ENCODE measurements around the gene TMEM143.

The TMEM143 gene

GRCh38 chr19:48341515-48342413 is 22.0 kb downstream of the TMEM143 start:
- Histone ChIP-seq H3K9ac (no peak overlapping the region), H3K27ac (no peak overlapping the region), H3K36me3 (ENCODE audit: control insufficient read depth, insufficient read depth, low read length) (no peaks in the 10 kb centered on the region)

GRCh38 chr19:48340995-48341394 is 22.7 kb downstream of the TMEM143 start:
- Histone ChIP-seq H3K4me3 (ENCODE audit: low read depth, low read length) (no peak overlapping the region), H3K9me3 (ENCODE audit: control insufficient read depth, low read length) (no peaks in the 10 kb centered on the region), H3K9ac (no peak overlapping the region), H3K4me2 (ENCODE audit: low read length) (no peak overlapping the region), H3K36me3 (ENCODE audit: control insufficient read depth, insufficient read depth, low read length) (no peaks in the 10 kb centered on the region), H3K27ac (no peak overlapping the region), H3K27me3 (ENCODE audit: control insufficient read depth, insufficient read depth, low read length) (no peaks in the 10 kb centered on the region), H3K79me2 (no peaks in the 10 kb centered on the region), H3K4me1 (no peaks in the 10 kb centered on the region), H2AFZ (no peak overlapping the region)
- no peak for TF ChIP-seq CTCF (IDR thresholded peaks at IDR 0.05)

More at GRCh38 chr19:48341515-48342413, 22.0 kb downstream of the TMEM143 start:
- no peaks in the 10 kb centered on the region for H3K9me3 ChIP-seq (ENCODE audit: control insufficient read depth, low read length)
- no peak overlapping the region for H2AFZ ChIP-seq
- no peak overlapping the region for H3K4me3 ChIP-seq (ENCODE audit: low read depth, low read length)
- H3K79me2 ChIP-seq = no peaks in the 10 kb centered on the region
- no peak for TF ChIP-seq CTCF (IDR thresholded peaks at IDR 0.05)
- no peak overlapping the region for H3K4me2 ChIP-seq (ENCODE audit: low read length)
- no peaks in the 10 kb centered on the region for H3K4me1 ChIP-seq
- no peaks in the 10 kb centered on the region for H3K27me3 ChIP-seq (ENCODE audit: control insufficient read depth, insufficient read depth, low read length)

- no peaks in the 10 kb centered on the region for H3K79me2 ChIP-seq
- no peak for TF ChIP-seq CTCF (IDR thresholded peaks at IDR 0.05)
- H3K4me1 ChIP-seq = no peaks in the 10 kb centered on the region
- no peak overlapping the region for H3K4me2 ChIP-seq (ENCODE audit: low read length)
- H3K9me3 ChIP-seq (ENCODE audit: control insufficient read depth, low read length) = no peaks in the 10 kb centered on the region
- no peak overlapping the region for H3K27ac ChIP-seq
- no peak overlapping the region for H2AFZ ChIP-seq
- H3K9ac ChIP-seq = no peak overlapping the region
- no peak overlapping the region for H3K4me3 ChIP-seq (ENCODE audit: low read depth, low read length)
- H3K27me3 ChIP-seq (ENCODE audit: control insufficient read depth, insufficient read depth, low read length) = no peaks in the 10 kb centered on the region
- H3K36me3 ChIP-seq (ENCODE audit: control insufficient read depth, insufficient read depth, low read length) = no peaks in the 10 kb centered on the region
Observed at GRCh38 chr19:48338802-48339503, 24.8 kb downstream of the TMEM143 start.

- H3K4me2 ChIP-seq (ENCODE audit: low read length) = no peak overlapping the region
- no peaks in the 10 kb centered on the region for H3K27me3 ChIP-seq (ENCODE audit: control insufficient read depth, insufficient read depth, low read length)
- H3K4me3 ChIP-seq (ENCODE audit: low read depth, low read length) = no peak overlapping the region
- no peaks in the 10 kb centered on the region for H3K36me3 ChIP-seq (ENCODE audit: control insufficient read depth, insufficient read depth, low read length)
- H3K79me2 ChIP-seq = no peaks in the 10 kb centered on the region
- TF ChIP-seq CTCF (IDR thresholded peaks at IDR 0.05) = no peak
- no peaks in the 10 kb centered on the region for H3K4me1 ChIP-seq
- no peak overlapping the region for H3K9ac ChIP-seq
- H3K27ac ChIP-seq = no peak overlapping the region
- H2AFZ ChIP-seq = no peak overlapping the region
- no peaks in the 10 kb centered on the region for H3K9me3 ChIP-seq (ENCODE audit: control insufficient read depth, low read length)
Observed at GRCh38 chr19:48338253-48338755, 25.4 kb downstream of the TMEM143 start.
